H1 (cell line): Measurements from ENCODE around the gene TMEM82. TPM values are rescaled to one million over a fixed set of nuclear protein-coding genes. Genes with fewer than 3 reads are reported as not detected.

ENCODE experiments used
- CTCF ChIA-PET: fragments of 300-600 bp; sonication (Branson Sonifier 250); formaldehyde crosslinking; loops from one replicate; lab custom pipeline; 2021; ENCODE audit not compliant: partially characterized antibody; lab: Charles Lee
- POLR2A ChIA-PET: fragments of 300-600 bp; sonication (Branson Sonifier 250); formaldehyde crosslinking; loops from one replicate; lab custom pipeline; 2021; ENCODE audit warnings: inconsistent platforms; ENCODE audit not compliant: partially characterized antibody; lab: Charles Lee
- DNase-seq, 2 experiments: peaks; one replicate each; pipeline versions ENCODE4 v3.0.0 to v3.0.0-alpha.2; 2010 to 2022; ENCODE audit warnings: low spot score in 2 of 2, low read depth in 1 of 2, mixed read lengths in 1 of 2
- FAIRE-seq: peaks from 2 replicates; lab custom pipeline; 2011; peaks lifted over from hg19 to GRCh38; lab: Jason Lieb, UNC
- H2AFZ ChIP-seq: 2 replicates; pipeline ENCODE4 v1.8.1; 2012; ENCODE audit warnings: low read length, inconsistent platforms
- H2AK5ac ChIP-seq: 2 replicates; pipeline ENCODE4 v1.6.1; 2013; ENCODE audit warnings: low read depth, low read length
- H2BK120ac ChIP-seq: replicated peaks from 2 replicates; pipeline ENCODE3; 2013; ENCODE audit warnings: low read depth, low read length, inconsistent platforms
- H2BK12ac ChIP-seq: 2 replicates; pipeline ENCODE4 v1.6.1; 2013; ENCODE audit warnings: low read depth, low read length
- H2BK15ac ChIP-seq: 2 replicates; pipeline ENCODE4 v1.6.1; 2013; ENCODE audit warnings: low read length
- H2BK20ac ChIP-seq: 2 replicates; pipeline ENCODE4 v1.6.1; 2013; ENCODE audit warnings: low read length
- H2BK5ac ChIP-seq: 2 replicates; pipeline ENCODE4 v1.6.1; 2013; ENCODE audit warnings: low read depth, low read length
- H3K14ac ChIP-seq: 2 replicates; pipeline ENCODE4 v1.6.1; 2013; ENCODE audit warnings: inconsistent platforms; ENCODE audit not compliant: insufficient read length
- H3K18ac ChIP-seq: 2 replicates; pipeline ENCODE4 v1.6.1; 2013; ENCODE audit warnings: low read length; ENCODE audit errors: extremely low read depth
- H3K23ac ChIP-seq: 2 replicates; pipeline ENCODE4 v1.6.1; 2013; ENCODE audit warnings: inconsistent platforms; ENCODE audit not compliant: insufficient read length
- H3K23me2 ChIP-seq: 2 replicates; pipeline ENCODE4 v1.6.1; 2013; ENCODE audit warnings: low read depth, low read length
- H3K27ac ChIP-seq: 2 replicates; pipeline ENCODE4 v1.6.1; 2011; ENCODE audit warnings: low read depth, low read length, inconsistent platforms
- H3K27me3 ChIP-seq, 4 experiments: replicated peaks in 1 of 4; 1 replicate in 1 of 4; 2 replicates in 3 of 4; pipeline versions ENCODE4 v1.6.1 to v1.8.1; 2011 to 2013; ENCODE audit warnings: low read length in 3 of 4, mild to moderate bottlenecking in 3 of 4, inconsistent platforms in 2 of 4, mixed read lengths in 2 of 4, moderate library complexity in 1 of 4; ENCODE audit not compliant: control insufficient read depth in 3 of 4, insufficient read depth in 3 of 4; ENCODE audit errors: extremely low read depth in 1 of 4
- H3K36me3 ChIP-seq, 4 experiments: 2 replicates each; pipeline versions ENCODE4 v1.6.1 to v1.8.1; 2011 to 2013; ENCODE audit warnings: mild to moderate bottlenecking in 4 of 4, low read length in 3 of 4, moderate library complexity in 2 of 4, control low read depth in 1 of 4, inconsistent platforms in 1 of 4; ENCODE audit not compliant: insufficient read depth in 4 of 4, control insufficient read depth in 2 of 4
- H3K4ac ChIP-seq: replicated peaks from 2 replicates; pipeline ENCODE3; 2013; ENCODE audit warnings: low read length, low read depth, mixed read lengths, inconsistent platforms; ENCODE audit not compliant: insufficient read length
- H3K4me1 ChIP-seq, 4 experiments: replicated peaks in 1 of 4; 1 replicate in 1 of 4; 2 replicates in 3 of 4; pipeline versions ENCODE4 v1.6.1 to v1.8.1; 2011 to 2013; ENCODE audit warnings: low read length in 3 of 4, inconsistent platforms in 2 of 4, mixed read lengths in 1 of 4; ENCODE audit not compliant: insufficient read depth in 4 of 4, control insufficient read depth in 3 of 4
- H3K4me2 ChIP-seq, 2 experiments: 2 replicates each; pipeline versions ENCODE4 v1.6.1 to v1.8.1; 2011 to 2013; ENCODE audit warnings: low read depth in 2 of 2, low read length in 2 of 2, control low read depth in 1 of 2, inconsistent platforms in 1 of 2, mild to moderate bottlenecking in 1 of 2; ENCODE audit not compliant: insufficient read depth in 1 of 2
- H3K4me3 ChIP-seq, 4 experiments: fragments of 200-600, 300-600 bp in 1 of 4; sonication (generic), shearing (Covaris generic), sonication (Bioruptor Twin) in 1 of 4; 2 replicates each; pipeline versions ENCODE4 v1.5.1 to v1.8.1; 2011 to 2016; ENCODE audit warnings: low read length in 4 of 4, low read depth in 3 of 4, control low read depth in 2 of 4, inconsistent platforms in 2 of 4, mild to moderate bottlenecking in 2 of 4, mixed read lengths in 1 of 4, moderate library complexity in 1 of 4; ENCODE audit not compliant: insufficient read depth in 2 of 4; ENCODE audit errors: extremely low read depth in 1 of 4
- H3K56ac ChIP-seq: replicated peaks from 2 replicates; pipeline ENCODE3; 2013; ENCODE audit warnings: low read depth, mild to moderate bottlenecking, mixed read lengths, low read length, inconsistent platforms; ENCODE audit not compliant: insufficient read length
- H3K79me1 ChIP-seq: 2 replicates; pipeline ENCODE4 v1.6.1; 2013; ENCODE audit warnings: low read depth, low read length, control low read depth
- H3K79me2 ChIP-seq, 2 experiments: 2 replicates each; pipeline versions ENCODE4 v1.6.1 to v1.8.1; 2012 to 2013; ENCODE audit warnings: low read length in 2 of 2, mild to moderate bottlenecking in 2 of 2, inconsistent platforms in 1 of 2; ENCODE audit not compliant: insufficient read depth in 2 of 2, control insufficient read depth in 1 of 2
- H3K9ac ChIP-seq, 4 experiments: replicated peaks in 1 of 4; 1 replicate in 1 of 4; 2 replicates in 3 of 4; pipeline versions ENCODE4 v1.6.1 to v1.8.1; 2011 to 2013; ENCODE audit warnings: low read depth in 3 of 4, low read length in 3 of 4, control low read depth in 2 of 4, mild to moderate bottlenecking in 2 of 4, moderate library complexity in 2 of 4, inconsistent platforms in 1 of 4; ENCODE audit errors: extremely low read depth in 1 of 4
- H3K9me3 ChIP-seq, 2 experiments: 2 replicates each; pipeline versions ENCODE4 v1.6.1 to v1.8.1; 2012 to 2013; ENCODE audit warnings: mild to moderate bottlenecking in 2 of 2, moderate library complexity in 2 of 2, control low read depth in 1 of 2, inconsistent platforms in 1 of 2, low read depth in 1 of 2, low read length in 1 of 2, mixed read lengths in 1 of 2; ENCODE audit not compliant: insufficient read depth in 2 of 2
- H4K20me1 ChIP-seq, 2 experiments: replicated peaks in 1 of 2; 2 replicates each; pipeline versions ENCODE3 to v1.8.1; 2011 to 2013; ENCODE audit warnings: inconsistent platforms in 2 of 2, low read length in 2 of 2, mild to moderate bottlenecking in 1 of 2; ENCODE audit not compliant: insufficient read depth in 2 of 2, control insufficient read depth in 1 of 2
- H4K5ac ChIP-seq: 2 replicates; pipeline ENCODE4 v1.6.1; 2013; ENCODE audit warnings: low read length, low read depth, mixed read lengths, inconsistent platforms; ENCODE audit not compliant: insufficient read length
- H4K8ac ChIP-seq: 2 replicates; pipeline ENCODE4 v1.8.0; 2013; ENCODE audit warnings: mild to moderate bottlenecking, moderate library complexity, low read length, inconsistent platforms; ENCODE audit not compliant: insufficient read depth; ENCODE audit errors: extremely low read depth
- H4K91ac ChIP-seq: replicated peaks from 2 replicates; pipeline ENCODE3; 2013; ENCODE audit warnings: low read length, mixed read lengths, inconsistent platforms; ENCODE audit not compliant: insufficient read length
- ASH2L ChIP-seq: fragments of 200-600, 300-600 bp; sonication (generic); IDR thresholded peaks from one replicate; pipeline ENCODE4 v1.7.1; 2017; ENCODE audit warnings: low read length
- CTCF ChIP-seq, 3 experiments: IDR thresholded peaks; 1 replicate in 2 of 3; 2 replicates in 1 of 3; pipeline versions ENCODE4 v1.5.1 to v1.6.1; 2011; ENCODE audit warnings: low read length in 3 of 3, mild to moderate bottlenecking in 3 of 3, inconsistent platforms in 2 of 3, low read depth in 1 of 3, moderate library complexity in 1 of 3; ENCODE audit not compliant: insufficient read depth in 1 of 3; ENCODE audit errors: control extremely low read depth in 1 of 3
- WGBS, 2 experiments: shearing (Covaris generic) in 1 of 2; methylation state at CpG; one replicate each; pipeline versions ENCODE4 v1.1.6 to v1.1.7; 2013 to 2015; ENCODE audit warnings: low lambda C conversion rate in 2 of 2, mixed read lengths in 2 of 2, inconsistent platforms in 1 of 2, low coverage in 1 of 2, missing lambda C conversion rate in 1 of 2; ENCODE audit not compliant: insufficient replicate concordance in 2 of 2, insufficient coverage in 1 of 2, insufficient read length in 1 of 2; ENCODE audit errors: extremely low coverage in 1 of 2, missing lambda C conversion rate in 1 of 2; 5-methylcytosine and 5-hydroxymethylcytosine counted together
- polyA plus RNA-seq, 7 experiments: library from polyadenylated mRNA; depleted of rRNA in 3 of 7; stranded (reverse) in 5 of 7; unstranded in 2 of 7; fragments of >200 nt in 5 of 7; fragments of 200-250 nt in 2 of 7; gene quantifications; 1 replicate in 5 of 7; 2 replicates in 1 of 7; 4 replicates in 1 of 7; pipeline versions ENCODE4 v1.2.1 to v1.2.3, GENCODE V29; 2011 to 2013; ENCODE audit warnings: missing spikeins in 2 of 7, mixed read lengths in 2 of 7
- total RNA-seq: library from RNA; stranded (reverse); fragmentation: NEBNext Ultra II Directional; extraction: Animal tissue kit (Norgen Biotek cat#: 25700); gene quantifications from 2 replicates; pipeline ENCODE4 v1.2.1, GENCODE V29; 2021

Gene TMEM82
- total and polyA plus RNA-seq, 2 of the 8 experiments (the other 6 are each of a cell fraction or from before 2014, with no cell fraction given): 0.32 to 2.1 TPM

DNA sequence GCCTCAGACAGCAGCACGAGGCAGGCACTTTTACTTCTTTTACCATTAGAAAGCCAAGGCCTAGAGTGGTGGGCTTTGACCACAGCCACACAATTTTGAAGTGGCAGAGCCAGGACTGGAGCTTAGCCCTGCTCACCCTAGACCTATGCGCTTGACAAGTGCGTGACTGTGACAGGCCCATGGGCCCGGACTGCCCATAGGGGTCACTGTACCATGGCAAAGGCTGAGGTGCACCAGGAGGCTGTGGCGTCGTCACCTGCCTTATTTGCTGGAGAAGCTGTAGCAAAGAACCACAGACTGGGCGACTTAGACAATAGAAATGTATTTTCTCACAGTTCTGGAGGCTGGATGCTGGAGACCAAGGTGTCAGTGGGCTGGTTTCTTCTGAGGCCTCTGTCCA lies 2.6 kb upstream of the TMEM82 start:
- H2AFZ ChIP-seq: no peak overlapping the region
- DNase-seq: no peak

More for the DNA sequence above, 2.6 kb upstream of the TMEM82 start:
- no peaks in the 10 kb centered on the region for H3K79me1 ChIP-seq
- H2BK120ac ChIP-seq: no peak overlapping the region
- no peak overlapping the region for H3K56ac ChIP-seq
- no peak overlapping the region for H3K23ac ChIP-seq
- CTCF ChIA-PET: interaction anchor here (0.5 to 6.1 kb wide), 18 partner anchors 8 to 145 kb away, joined by 3 to 41 read pairs (median 4); no protein-coding TSS in a partner anchor
- peaks cover 0 to 27% (median 9%) of the 10 kb centered on the region in 4 experiments; a peak in 5 of 7 replicates for H3K4me1 ChIP-seq
- H3K14ac ChIP-seq: no peak overlapping the region
- no peak overlapping the region for H2BK15ac ChIP-seq
- no peak overlapping the region for H3K4ac ChIP-seq
- POLR2A ChIA-PET: interaction anchor here (0.7 to 2.6 kb wide), 2 partner anchors 18 to 21 kb away, joined by 3 to 7 read pairs; no protein-coding TSS in a partner anchor
- no peaks in the 10 kb centered on the region; the same call in 1 of the 2 replicates for H3K23me2 ChIP-seq
- H3K79me2 ChIP-seq: no peaks in the 10 kb centered on the region
- no peaks in the 10 kb centered on the region for H3K9me3 ChIP-seq
- no peak overlapping the region for H3K27ac ChIP-seq
- no peak for FAIRE-seq
- H2BK5ac ChIP-seq: no peak overlapping the region
- H3K4me3 ChIP-seq: no peak overlapping the region
- H3K18ac ChIP-seq: no peak overlapping the region
- H4K5ac ChIP-seq: no peak overlapping the region
- H2BK12ac ChIP-seq: no peak overlapping the region
- H2BK20ac ChIP-seq: no peak overlapping the region
- 87% methylated on average over 7 of the region's 7 CpGs; no CpG with 5 or more reads in 1 of the 2 experiments for WGBS, 2 experiments
- no peak overlapping the region for H4K91ac ChIP-seq
- H3K9ac ChIP-seq: no peak overlapping the region
- no peak for TF ChIP-seq ASH2L
- TF ChIP-seq CTCF (IDR thresholded peaks at IDR 0.05; ENCODE audit: control extremely low read depth in 1 of 3, insufficient read depth in 1 of 3, low read depth in 1 of 3, low read length in 3 of 3): peak in 2 of 3 experiments; percentile 51 to 66; a peak in 3 of 4 replicates
- H3K4me2 ChIP-seq: no peak overlapping the region
- no peak overlapping the region for H2AK5ac ChIP-seq
- H3K36me3 ChIP-seq: no peaks in the 10 kb centered on the region; a peak in 1 of 8 replicates
- peaks cover 2 to 4% of the 10 kb centered on the region in 2 experiments for H4K20me1 ChIP-seq
- no peak overlapping the region for H4K8ac ChIP-seq
- H3K27me3 ChIP-seq: no peaks in the 10 kb centered on the region
